GM19452 (cell line): ENCODE measurements around the gene CARD6.
"Not testable (repeated sequence)": the region's sequence is repeated elsewhere in the genome, so short reads cannot be mapped to it uniquely, and the experiment has no call there.

Experiments used
- ATAC-seq: cut with Tn5 transposase; IDR thresholded peaks from one replicate; pipeline ENCODE4 v1.9.1; 2021; ENCODE audit not compliant: unreplicated experiment

Gene CARD6

DNA sequence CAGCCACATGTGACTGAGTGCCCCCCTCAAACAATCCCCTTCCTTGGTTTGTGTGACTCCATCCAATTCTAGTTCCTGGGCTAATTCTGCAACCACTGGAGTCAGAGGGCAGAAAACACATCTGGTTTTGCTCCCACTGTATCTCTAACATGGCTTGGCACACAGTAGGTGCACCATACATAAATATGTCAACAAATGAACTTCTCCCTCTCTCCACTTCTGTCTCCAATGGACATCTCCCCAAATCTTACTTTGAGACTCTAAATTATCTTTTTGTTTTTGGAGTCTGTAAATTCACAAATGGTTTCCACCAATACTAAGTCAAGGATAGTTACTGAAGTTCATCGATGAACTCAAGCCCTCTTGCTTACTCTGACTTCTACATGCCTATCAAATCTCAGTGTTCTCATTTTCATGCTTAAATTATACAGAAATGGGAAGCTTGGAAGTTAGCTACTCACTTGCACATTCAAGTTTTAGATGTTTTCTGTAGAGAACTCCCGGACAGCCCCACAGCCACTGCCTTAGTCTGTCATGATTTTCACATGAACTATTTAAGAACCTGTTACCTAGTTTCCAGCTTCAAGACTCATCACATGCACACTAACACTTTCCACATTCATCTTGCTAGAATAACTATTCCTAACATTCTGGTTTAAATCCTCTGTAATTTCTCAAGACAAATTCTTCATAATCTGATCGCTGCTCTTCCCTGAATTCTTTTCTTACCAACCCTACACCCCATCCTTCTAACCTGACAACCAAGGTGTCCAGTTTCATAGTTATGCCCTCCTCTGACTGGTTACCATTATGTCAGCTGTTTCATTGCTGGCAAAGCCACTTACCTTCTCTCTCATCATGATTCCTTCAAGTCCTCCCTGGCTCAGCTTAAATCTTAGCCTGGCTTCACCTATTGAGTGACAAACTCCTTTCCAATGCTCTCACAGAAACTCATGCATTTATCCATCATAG lies 12.2 kb upstream of the CARD6 start:
- no peak for ATAC-seq

DNA sequence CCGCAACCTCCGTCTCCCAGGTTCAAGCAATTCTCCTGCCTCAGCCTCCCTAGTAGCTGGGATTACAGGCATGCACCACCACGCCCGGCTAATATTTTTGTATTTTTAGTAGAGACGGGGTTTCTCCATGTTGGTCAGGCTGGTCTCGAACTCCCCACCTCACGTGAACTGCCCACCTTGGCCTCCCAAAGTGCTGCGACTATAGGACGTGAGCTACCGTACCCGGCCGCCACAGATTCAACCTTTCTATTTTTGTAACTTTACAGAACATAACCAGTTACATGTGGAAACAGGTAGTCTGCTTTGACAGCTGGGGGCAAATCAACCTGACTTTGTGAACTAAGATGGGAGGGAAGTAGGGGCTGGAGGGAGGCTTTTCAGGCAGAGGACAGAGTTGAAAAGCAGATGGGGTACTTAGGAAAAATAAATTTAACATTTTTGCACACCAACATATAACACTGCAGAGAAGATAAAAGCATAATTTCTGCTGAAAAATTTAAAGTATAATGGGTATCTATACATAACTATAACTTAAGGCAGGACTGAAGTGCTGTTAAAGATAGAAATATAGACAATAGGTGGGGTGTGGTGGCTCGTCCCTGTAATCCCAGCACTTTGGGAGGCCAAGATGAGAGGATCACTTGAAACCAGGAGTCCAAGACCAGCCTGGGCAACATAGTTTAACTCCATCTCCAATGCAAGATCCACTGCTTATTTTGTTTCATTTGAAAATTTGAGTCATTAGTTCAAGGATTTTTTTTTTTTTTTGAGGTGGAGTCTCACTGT lies 11.2 kb upstream of the CARD6 start:
- no peak for ATAC-seq

DNA sequence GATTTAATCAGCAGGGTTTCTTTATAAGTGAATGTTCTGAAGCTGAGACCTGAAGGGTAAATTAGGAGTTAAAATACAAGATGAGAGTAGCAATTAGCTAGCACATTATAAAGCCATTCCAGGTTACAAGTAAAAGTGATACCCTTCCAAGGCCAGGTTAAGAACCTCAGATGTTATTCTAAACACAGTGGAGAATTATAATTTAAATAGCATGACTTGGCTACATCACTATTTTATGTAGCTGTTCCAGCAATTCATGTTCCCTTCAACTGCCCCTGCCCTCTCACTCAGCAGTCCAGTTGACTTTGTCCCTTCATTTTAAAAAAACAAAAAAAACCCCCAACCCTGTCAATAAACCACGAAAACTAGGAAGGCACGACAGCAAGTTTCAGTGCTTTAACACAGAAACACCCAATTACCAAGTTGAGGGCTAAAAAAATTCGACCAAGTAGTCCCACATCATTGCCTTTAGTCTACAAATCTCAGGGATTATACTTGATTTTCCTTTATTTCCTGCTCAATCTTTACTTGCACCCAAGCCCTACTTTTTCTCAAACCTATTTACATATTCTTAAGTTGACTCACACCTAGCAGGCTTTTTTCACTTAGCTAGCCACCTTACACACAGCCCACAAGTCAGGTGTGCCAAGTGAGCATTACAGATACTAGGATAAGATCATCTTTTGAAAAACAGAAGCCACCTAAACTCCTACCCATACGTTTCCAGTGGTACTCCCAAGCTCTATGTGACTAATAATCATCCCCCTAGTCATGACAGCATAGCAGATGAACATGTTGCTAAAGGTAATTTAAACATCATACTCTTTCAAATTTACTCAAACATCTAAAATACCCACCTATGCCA lies 9.6 kb upstream of the CARD6 start:
- ATAC-seq, result no peak

DNA sequence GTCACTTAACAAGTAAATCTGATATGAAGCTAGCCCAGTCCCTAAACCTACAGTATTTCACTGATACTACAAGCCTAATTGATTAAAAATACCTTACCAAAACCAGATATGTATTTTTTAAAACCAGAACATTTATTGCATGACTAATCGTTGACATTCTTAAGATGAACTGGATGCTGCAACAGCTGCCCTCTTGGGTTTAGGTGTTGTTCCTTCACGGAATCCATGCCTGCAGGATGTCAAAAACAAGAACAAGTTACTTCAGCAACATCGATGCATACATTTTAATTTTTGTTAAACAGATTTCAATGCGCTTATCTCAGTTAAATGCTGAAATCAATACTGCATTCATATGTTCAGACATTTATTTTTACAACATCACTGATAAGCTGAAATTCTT lies 8.8 kb upstream of the CARD6 start:
- no peak for ATAC-seq

DNA sequence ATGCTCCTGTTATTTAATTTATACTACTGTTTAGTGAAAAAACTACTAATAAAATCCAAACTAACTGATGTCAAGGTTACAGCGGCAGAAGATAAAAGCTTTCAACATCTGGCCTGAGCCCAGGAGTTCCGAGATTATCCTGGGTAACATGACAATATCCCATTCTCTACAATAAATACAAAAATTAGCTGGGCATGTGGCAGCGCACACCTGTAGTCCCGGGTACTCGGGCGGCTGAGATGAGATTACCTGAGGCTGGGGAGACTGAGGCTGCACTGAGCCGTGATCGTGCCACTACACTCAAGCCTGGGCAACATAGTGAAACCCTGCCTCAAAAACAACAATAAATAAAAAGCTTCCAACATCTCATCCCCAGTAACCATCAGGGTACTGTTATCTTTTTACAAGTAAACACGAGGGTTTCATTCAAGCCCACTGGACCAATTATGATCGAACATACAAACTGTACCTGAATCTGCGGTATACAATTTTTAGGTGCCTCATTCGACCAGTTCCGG lies 7.4 kb upstream of the CARD6 start:
- no peak for ATAC-seq

DNA sequence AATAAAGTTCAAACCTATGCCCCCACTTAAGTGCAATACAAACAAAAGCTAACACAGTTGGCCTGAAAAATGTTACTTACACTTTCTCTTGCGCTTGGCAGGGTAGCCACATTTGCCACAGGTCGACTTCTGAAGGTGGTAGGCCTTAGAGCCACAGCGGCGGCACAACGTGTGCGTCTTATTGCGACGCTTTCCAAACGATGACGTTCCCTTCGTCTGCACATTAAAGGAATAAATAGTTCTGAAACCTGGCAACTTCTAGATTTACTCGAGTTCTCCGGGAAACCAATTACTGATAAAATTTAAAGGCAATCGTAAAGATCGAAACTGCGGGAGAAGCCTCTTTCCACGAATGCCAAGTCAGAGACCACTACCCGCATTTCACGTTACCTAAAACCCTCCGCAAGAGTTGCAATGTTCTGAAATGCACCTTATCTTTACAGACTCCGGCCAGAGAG lies 6.7 kb upstream of the CARD6 start:
- no peak for ATAC-seq

DNA sequence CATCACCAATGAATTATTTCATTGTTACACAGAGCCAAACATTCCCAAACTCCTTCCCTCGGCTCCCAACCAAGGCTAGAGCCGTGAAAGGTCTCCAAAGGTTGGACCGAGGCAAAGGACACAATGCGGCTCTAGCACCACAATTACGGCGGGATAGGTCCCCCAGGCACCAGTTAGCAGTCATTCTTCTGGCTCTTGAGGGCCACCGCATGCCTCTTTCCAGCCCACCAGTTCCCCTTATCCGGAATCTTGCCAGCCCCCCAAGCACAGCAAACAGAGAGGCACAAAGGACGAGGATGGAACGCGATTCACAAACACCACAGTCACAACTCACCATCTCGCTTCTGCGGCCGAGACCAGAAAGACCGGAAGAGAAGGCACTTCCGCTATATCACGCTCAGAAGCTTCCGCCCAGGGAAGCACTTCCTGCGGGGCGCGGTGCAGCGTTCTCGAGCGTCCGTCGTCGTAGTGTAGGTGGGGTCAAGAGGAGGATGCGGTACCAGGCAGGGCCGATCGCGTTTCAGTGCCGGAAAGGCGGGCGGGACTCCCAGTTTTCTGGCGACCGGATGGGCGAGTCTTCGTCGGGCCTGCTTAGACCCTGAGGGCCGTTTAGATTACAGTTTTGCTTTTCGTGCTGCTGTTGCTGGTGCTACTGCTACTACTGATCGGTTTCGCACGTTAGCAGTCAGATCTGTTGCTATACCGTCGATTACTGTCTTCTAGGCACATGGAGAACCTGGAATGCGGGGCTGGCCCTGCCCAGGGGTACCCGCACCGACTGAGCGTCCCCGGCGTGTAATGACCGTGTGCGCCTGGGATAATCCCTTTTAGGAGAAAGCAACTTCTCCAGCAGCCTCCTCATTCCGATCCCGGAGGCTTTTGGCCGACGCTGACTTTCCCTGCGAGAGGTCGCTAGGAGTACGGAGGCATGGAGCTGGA lies 6.0 kb upstream of the CARD6 start, which contains the start of gene RPL37:
Gene RPL37, minus strand, starts transcription at position 374 of the 939 bp plus-strand sequence. Its CDS starts 37 bp downstream, at position 337.
- ATAC-seq, result peak; percentile 95

DNA sequence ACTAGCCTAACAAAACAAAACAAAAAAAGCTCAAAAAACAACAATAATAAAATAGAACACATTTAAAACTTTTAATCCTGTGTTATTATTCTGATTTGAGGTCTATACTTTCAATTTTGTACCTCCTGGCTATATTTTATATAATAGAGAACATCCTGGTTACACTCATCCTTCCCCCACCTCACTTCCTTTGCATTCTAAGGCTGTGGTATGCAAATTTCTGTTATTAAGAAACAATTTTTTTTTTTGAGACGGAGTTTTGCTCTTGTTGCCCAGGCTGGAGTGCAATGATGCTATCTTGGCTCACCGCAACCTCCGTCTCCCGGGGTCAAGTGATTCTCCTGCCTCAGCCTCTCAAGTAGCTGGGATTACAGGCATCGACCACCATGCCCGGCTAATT lies 3.1 kb upstream of the CARD6 start:
- no peak for ATAC-seq

DNA sequence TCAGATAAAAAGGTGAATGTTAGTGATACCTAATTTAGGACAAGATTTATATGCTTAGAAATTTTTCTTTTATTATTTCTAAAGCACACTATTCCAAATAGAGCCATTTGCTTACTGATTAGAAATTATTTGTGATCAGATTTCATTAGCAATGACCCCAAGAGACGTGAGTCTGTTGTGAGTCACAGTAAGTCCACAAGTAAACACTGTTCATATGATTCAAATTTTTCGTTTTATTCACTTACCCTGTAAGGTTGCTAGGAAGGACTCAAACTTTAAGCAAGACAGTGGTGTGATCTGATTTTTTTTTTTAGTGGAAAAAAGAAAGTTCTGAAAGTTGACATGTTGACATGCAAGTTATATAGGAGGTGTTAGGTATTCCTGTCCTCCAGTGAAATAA lies 1.2 kb downstream of the CARD6 start:
- ATAC-seq, result no peak

DNA sequence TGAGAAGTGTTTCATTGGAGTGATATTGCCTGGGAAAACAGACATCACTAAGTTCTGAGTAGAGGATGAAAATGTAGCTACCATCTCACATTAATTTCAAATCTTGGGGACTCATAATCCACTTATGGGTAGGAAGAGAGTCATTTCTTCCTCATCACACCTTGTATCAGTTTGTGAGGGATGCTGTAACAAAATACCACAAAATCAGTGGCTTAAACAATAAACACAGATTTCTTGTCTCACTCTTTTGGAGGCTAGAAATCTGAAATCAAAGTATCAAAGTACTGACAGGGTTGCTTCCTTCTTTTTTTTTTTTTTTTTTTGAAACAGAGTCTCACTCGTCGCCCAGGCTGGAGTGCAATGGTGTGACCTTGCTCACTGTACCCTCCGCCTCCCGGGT lies 3.4 kb downstream of the CARD6 start:
- ATAC-seq, result no peak

DNA sequence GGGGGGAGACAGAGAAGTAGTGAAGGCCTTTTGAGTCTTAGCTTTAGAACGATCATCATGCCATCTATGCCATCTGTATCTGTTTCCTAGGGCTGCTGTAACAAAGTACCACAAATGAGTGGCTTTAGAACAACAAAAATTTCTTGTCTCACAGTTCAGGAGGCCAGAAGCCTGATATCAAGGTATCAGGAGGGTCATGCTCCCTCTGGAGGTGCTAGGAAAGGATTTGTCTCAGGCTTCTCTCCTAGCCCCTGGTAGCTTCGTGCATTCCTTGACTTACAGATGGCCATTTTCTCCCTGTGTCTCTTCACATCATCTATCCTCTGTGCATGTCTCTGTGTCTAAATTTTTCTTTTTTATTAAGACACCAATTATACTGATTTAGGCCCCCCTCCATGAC lies 5.2 kb downstream of the CARD6 start:
- ATAC-seq, result no peak

DNA sequence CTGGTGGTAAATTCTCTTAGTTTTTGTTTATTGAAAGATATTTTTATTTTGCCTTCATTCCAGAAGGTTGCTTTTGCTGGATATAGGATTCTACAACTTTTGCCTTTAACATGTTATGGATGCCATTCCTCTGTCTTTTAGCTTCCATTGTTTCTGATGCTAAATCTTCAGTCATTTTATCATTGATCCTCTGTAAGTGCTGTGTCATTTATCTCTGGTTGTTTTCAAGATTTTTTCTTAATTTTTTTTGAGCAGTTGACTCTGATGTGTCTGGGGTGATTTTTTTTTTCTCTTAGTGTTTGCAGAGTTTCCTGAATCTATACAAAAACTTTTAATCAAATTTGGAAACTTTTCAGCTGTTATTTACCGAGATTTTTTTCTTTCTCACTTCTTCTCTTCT lies 6.4 kb downstream of the CARD6 start:
- ATAC-seq, result no peak

DNA sequence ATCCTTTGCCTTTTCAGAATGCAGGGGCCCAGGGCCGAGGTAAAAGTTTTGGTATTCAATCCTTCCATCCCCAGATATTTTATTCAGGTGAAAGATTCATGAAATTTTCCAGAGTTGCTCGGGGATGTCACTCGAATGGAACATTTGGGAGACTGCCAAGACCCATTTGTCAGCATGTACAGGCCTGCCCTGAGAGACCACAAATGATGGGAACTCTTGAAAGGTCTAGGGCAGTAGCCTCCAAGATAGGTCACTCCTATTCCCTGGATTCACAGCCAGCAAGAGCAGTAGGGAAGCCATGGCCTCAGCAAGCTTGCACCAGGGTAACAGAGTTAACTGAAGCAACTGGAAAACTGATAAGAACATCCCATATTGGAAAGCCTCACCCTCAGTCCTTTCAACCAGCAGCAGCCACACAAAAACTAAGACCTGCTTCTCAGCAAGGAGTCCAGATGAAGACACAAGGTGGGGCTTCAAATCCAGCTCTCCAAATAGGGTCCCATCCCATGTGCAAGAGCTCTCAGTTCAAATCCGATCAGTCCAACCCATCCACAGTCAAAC lies 12.5 kb downstream of the CARD6 start:
- ATAC-seq, result no peak

DNA sequence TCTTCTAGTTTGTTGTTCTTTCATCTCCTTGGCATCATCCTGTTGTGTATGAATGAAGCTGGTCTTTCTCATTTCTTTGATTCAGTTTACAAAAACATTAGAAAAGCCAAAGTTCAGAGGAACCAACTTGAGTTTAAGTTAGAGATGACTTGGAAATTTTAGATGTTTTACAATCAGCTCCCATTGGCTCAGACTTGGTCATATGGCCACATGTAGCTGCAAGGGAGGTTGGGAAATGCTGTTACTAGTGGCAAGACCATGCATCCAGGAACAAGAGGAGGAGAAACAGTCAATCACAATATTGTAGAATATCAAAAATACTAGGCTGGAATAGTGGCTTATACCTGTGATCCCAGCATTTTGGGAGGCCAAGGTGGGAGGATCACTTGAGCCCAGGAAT lies 19.5 kb downstream of the CARD6 start:
- ATAC-seq, result no peak

DNA sequence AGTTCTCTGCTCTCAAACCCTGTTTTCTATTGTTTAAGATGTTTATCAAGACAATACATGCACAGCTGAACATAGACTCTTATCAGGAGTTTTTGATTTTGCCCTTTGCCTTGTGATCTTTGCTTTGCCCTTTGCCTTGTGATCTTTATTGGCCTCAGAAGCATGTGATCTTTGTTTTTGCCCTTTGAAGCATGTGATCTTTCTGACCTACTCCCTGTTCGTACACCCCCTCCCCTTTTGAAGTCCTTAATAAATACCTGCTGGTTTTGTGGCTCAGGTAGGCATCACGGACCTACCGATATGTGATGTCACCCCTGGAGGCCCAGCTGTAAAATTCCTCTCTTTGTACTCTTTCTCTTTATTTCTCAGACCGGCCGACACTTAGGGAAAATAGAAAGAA lies 23.8 kb downstream of the CARD6 start:
- ATAC-seq, result not testable (repeated sequence)

DNA sequence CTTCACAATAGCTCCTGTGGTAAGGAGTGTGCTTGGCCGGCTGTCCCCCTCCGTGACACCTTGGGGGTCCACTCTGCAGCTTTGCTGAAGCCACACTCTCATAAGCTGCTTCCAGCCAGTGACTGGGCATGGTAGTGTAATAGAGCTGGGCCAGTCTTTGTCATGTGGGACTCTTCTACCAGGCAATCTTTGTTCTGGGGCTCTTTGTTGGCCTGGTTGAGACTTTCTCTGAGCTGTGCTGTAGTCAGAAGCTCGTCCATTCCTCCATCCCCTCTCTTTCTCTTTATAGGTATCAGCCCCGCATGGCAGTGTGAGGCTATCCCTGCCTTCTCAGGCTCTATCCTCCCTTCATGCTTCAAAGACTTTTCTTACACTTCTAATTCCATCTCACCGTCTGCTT lies 25.7 kb downstream of the CARD6 start:
- ATAC-seq, result no peak

DNA sequence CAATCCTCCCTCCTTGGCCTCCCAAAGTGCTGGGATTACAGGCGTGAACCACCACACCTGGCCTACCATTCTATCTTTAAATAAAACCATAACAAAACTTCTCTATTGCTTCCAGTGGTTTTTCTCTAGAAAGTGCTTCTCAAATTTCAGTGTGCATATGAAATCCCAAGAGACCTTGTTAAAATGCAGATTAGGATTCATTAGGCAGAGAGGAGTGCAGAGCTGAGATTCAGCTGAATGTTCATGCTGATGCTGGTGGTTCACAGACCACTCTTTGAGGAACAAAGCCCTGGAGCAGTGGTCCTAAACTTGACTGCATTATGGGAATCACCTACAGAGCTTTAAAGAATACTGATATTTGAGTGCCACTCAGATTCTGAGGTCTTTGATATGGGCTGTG lies 28.2 kb downstream of the CARD6 start:
- ATAC-seq, result no peak

DNA sequence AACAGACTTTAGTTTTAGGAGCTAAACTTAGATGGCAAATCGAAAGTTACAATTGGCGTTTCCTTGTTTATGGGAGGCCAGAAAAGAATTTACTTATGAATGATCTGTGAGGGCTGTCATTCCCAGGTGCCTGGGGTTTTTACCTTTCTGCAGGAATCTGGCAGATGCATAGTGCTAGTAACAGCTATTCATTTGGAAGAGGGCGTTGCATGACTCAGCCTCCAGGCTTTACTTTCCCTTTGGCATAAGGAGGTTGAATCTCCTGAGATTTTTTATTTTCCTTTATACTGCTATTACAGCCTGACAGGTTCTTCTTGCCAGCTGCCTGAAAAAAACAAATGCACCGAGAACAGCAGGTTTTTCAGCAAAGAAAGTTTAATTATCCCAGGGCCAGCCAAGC lies 30.0 kb downstream of the CARD6 start:
- no peak for ATAC-seq

DNA sequence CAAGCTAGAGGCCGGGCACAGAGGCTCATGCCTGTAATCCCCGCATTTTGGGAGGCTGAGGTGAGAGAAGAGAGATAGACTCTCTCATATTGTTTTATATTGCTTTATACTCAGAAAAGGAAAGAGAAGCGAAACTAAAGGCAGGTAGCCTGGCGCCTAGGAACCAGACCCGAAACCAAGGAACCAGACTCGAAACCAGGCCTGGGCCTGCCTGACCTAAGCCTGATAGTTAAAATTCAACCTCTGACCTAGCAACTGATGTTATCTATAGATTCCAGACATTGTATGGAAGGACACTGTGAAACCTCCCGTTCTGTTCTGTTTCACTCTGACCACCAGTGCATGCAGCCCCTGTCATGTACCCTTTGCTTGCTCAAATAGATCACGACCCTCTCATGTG lies 31.1 kb downstream of the CARD6 start:
- not testable (repeated sequence) for ATAC-seq
